Liver (tissue), 9 donors: ENCODE data around the gene ADAMTS7. TPM values are rescaled to one million over a fixed set of nuclear protein-coding genes. Genes with fewer than 3 reads are reported as not detected.

Experiments
- DNase-seq: peaks from one replicate; pipeline ENCODE4 v3.0.0-alpha.2; 2017; ENCODE audit warnings: low spot score
- H3K27ac ChIP-seq, 2 donors: one replicate each; pipeline ENCODE4 v1.7.0; 2013; ENCODE audit warnings: inconsistent platforms in 2 of 2, low read length in 2 of 2, control low read depth in 1 of 2, low read depth in 1 of 2, mild to moderate bottlenecking in 1 of 2
- H3K27me3 ChIP-seq, 4 donors: one replicate each; pipeline versions ENCODE4 v1.6.1 to v1.7.0; 2013; ENCODE audit warnings: low read length in 3 of 4, inconsistent platforms in 1 of 4, mild to moderate bottlenecking in 1 of 4, moderate library complexity in 1 of 4; ENCODE audit not compliant: control insufficient read depth in 4 of 4, insufficient read depth in 4 of 4
- H3K36me3 ChIP-seq, 4 donors: one replicate each; pipeline versions ENCODE4 v1.6.1 to v1.7.0; 2013; ENCODE audit warnings: low read length in 3 of 4, mild to moderate bottlenecking in 3 of 4, low read depth in 1 of 4, moderate library complexity in 1 of 4; ENCODE audit not compliant: control insufficient read depth in 4 of 4, insufficient read depth in 3 of 4
- H3K4me1 ChIP-seq, 4 donors: one replicate each; pipeline versions ENCODE4 v1.6.1 to v1.7.0; 2013; ENCODE audit warnings: low read length in 3 of 4, mild to moderate bottlenecking in 3 of 4, moderate library complexity in 1 of 4; ENCODE audit not compliant: control insufficient read depth in 4 of 4, insufficient read depth in 4 of 4
- H3K4me3 ChIP-seq, 3 donors: one replicate each; pipeline versions ENCODE4 v1.6.1 to v1.7.0; 2013; ENCODE audit warnings: low read length in 3 of 3, control low read depth in 1 of 3, low read depth in 1 of 3, mild to moderate bottlenecking in 1 of 3
- H3K9ac ChIP-seq, 2 donors: one replicate each; pipeline ENCODE4 v1.7.0; 2013; ENCODE audit warnings: low read length in 2 of 2, mild to moderate bottlenecking in 2 of 2, moderate library complexity in 2 of 2, control low read depth in 1 of 2, low read depth in 1 of 2
- H3K9me3 ChIP-seq, 4 donors: one replicate each; pipeline versions ENCODE4 v1.6.1 to v1.7.0; 2013; ENCODE audit warnings: low read length in 3 of 4; ENCODE audit not compliant: control insufficient read depth in 4 of 4
- EGR1 ChIP-seq, 2 donors: IDR thresholded peaks; 2 replicates each; pipeline ENCODE4 v1.6.1; 2016 to 2018; ENCODE audit warnings: antibody characterized with exemption in 2 of 2, low read depth in 2 of 2
- FOXA1 ChIP-seq: IDR thresholded peaks from 2 replicates; pipeline ENCODE4 v1.6.1; 2016; ENCODE audit warnings: antibody characterized with exemption
- FOXA2 ChIP-seq: IDR thresholded peaks from 2 replicates; pipeline ENCODE4 v1.6.1; 2016; ENCODE audit warnings: antibody characterized with exemption
- GABPA ChIP-seq, 2 donors: IDR thresholded peaks in 1 of 2; conservative IDR thresholded peaks in 1 of 2; 2 replicates each; pipeline ENCODE4 v1.6.1; 2016; ENCODE audit warnings: antibody characterized with exemption in 2 of 2, mild to moderate bottlenecking in 1 of 2, moderate library complexity in 1 of 2
- HNF4A ChIP-seq, 2 donors: conservative IDR thresholded peaks; 2 replicates each; pipeline ENCODE4 v1.6.1; 2016; ENCODE audit warnings: antibody characterized with exemption in 2 of 2, mild to moderate bottlenecking in 2 of 2
- HNF4G ChIP-seq: IDR thresholded peaks from 2 replicates; pipeline ENCODE4 v1.6.1; 2016; ENCODE audit warnings: antibody characterized with exemption
- JUND ChIP-seq, 2 donors: IDR thresholded peaks; 2 replicates each; pipeline ENCODE4 v1.6.1; 2016; ENCODE audit warnings: antibody characterized with exemption in 2 of 2
- MAX ChIP-seq: IDR thresholded peaks from 2 replicates; pipeline ENCODE4 v1.6.1; 2016; ENCODE audit warnings: antibody characterized with exemption
- NR2F2 ChIP-seq: IDR thresholded peaks from 2 replicates; pipeline ENCODE4 v1.6.1; 2016; ENCODE audit warnings: antibody characterized with exemption
- RAD21 ChIP-seq, 2 donors: IDR thresholded peaks; 2 replicates each; pipeline ENCODE4 v1.6.1; 2016; ENCODE audit warnings: antibody characterized with exemption in 2 of 2, mild to moderate bottlenecking in 2 of 2
- RXRA ChIP-seq, 2 donors: IDR thresholded peaks; 2 replicates each; pipeline ENCODE4 v1.6.1; 2017 to 2018; ENCODE audit warnings: antibody characterized with exemption in 2 of 2, mild to moderate bottlenecking in 1 of 2
- SP1 ChIP-seq: IDR thresholded peaks from 2 replicates; pipeline ENCODE4 v1.6.1; 2018; ENCODE audit warnings: antibody characterized with exemption, mild to moderate bottlenecking
- TAF1 ChIP-seq: conservative IDR thresholded peaks from 2 replicates; pipeline ENCODE4 v1.6.1; 2016; ENCODE audit warnings: antibody characterized with exemption, mild to moderate bottlenecking
- YY1 ChIP-seq: IDR thresholded peaks from 2 replicates; pipeline ENCODE4 v1.6.1; 2016; ENCODE audit warnings: antibody characterized with exemption, mild to moderate bottlenecking
- ZBTB33 ChIP-seq: IDR thresholded peaks from 2 replicates; pipeline ENCODE4 v1.6.1; 2016; ENCODE audit warnings: antibody characterized with exemption
- WGBS: extraction: QIAGEN DNeasy Blood & Tissue Kit; methylation state at CpG from one replicate; pipeline ENCODE4 v1.1.7; 2013; 5-methylcytosine and 5-hydroxymethylcytosine counted together
- polyA plus RNA-seq, 2 donors: library from polyadenylated mRNA; stranded (reverse) in 1 of 2; unstranded in 1 of 2; fragments of 200-250 nt in 1 of 2; fragments of >200 nt in 1 of 2; fragmentation: Nextera tagmentation in 1 of 2; extraction: Ambion mirVana in 1 of 2; gene quantifications; one replicate each; pipeline versions ENCODE4 v1.2.1 to v1.2.3, GENCODE V29; 2013 to 2015
- total RNA-seq, 2 donors: library from RNA; depleted of rRNA; stranded (reverse); fragments of >200 nt; gene quantifications; one replicate each; pipeline ENCODE4 v1.2.3, GENCODE V29; 2014
- TF ChIP-seq, protein P1 (sequence below): IDR thresholded peaks from 2 replicates; pipeline ENCODE4 v1.6.1; 2016; ENCODE audit warnings: antibody characterized with exemption
- TF ChIP-seq, protein P2 (sequence below): IDR thresholded peaks from 2 replicates; pipeline ENCODE4 v1.6.1; 2016; ENCODE audit warnings: antibody characterized with exemption, mild to moderate bottlenecking
- TF ChIP-seq, protein P3 (sequence below): fragments of 150-350 bp; IDR thresholded peaks from 2 replicates; pipeline ENCODE4 v1.5.1; 2017; ENCODE audit warnings: improper control_type of control experiment, low read depth, low read length; ENCODE audit not compliant: missing input control
- donor health status: healthy.
- donor health status: healthy.
- donor health status: healthy.
- donor health status: healthy.
- donor health status: healthy.

ADAMTS7 gene
- total and polyA plus RNA-seq, 4 donors, result 0.13 to 2.4 (median 1.3) TPM

DNA sequence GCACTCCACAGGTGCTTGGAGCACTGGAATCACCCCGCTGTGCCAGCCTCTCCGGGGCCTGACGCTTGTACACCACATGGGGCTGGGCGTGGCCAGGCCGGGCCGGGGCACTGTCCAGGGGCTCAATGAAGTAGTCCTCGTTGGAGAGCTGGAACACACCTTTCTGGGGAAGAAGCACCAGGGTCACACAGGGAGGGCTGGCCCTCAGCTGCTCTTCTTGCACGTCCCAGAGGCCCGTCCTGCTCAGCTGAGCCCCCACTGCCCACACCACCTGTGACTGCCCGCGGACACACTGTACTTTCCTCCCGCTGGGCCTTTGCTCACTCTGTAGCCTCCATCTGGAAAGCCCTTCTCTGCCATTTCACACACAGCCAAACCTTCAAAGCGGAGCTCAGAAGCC is 13.3 kb downstream of the ADAMTS7 start:
- Histone ChIP-seq H3K36me3 (peaks cover 0 to 1% (median 0%) of the 10 kb centered on the region in 4 donors), H3K4me3 (no peak overlapping the region), H3K9ac (no peak overlapping the region), H3K9me3 (no peaks in the 10 kb centered on the region), H3K4me1 (no peaks in the 10 kb centered on the region), H3K27me3 (no peaks in the 10 kb centered on the region), H3K27ac (no peak overlapping the region)
- no peak for DNase-seq
- 89% methylated on average over 13 of the region's 13 CpGs for WGBS
- no peak for TF ChIP-seq MAX
- TF ChIP-seq JUND (IDR thresholded peaks at IDR 0.05), result no peak
- no peak for TF ChIP-seq HNF4A (conservative IDR thresholded peaks at IDR 0.05)
- TF ChIP-seq, protein P1, sequence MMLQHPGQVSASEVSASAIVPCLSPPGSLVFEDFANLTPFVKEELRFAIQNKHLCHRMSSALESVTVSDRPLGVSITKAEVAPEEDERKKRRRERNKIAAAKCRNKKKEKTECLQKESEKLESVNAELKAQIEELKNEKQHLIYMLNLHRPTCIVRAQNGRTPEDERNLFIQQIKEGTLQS, result no peak
- TF ChIP-seq GABPA (IDR thresholded peaks at IDR 0.05 in 1 of 2, conservative IDR thresholded peaks at IDR 0.05 in 1 of 2), result no peak
- TF ChIP-seq EGR1 (IDR thresholded peaks at IDR 0.05; ENCODE audit: low read depth in 2 of 2), result no peak
- TF ChIP-seq, protein P2, sequence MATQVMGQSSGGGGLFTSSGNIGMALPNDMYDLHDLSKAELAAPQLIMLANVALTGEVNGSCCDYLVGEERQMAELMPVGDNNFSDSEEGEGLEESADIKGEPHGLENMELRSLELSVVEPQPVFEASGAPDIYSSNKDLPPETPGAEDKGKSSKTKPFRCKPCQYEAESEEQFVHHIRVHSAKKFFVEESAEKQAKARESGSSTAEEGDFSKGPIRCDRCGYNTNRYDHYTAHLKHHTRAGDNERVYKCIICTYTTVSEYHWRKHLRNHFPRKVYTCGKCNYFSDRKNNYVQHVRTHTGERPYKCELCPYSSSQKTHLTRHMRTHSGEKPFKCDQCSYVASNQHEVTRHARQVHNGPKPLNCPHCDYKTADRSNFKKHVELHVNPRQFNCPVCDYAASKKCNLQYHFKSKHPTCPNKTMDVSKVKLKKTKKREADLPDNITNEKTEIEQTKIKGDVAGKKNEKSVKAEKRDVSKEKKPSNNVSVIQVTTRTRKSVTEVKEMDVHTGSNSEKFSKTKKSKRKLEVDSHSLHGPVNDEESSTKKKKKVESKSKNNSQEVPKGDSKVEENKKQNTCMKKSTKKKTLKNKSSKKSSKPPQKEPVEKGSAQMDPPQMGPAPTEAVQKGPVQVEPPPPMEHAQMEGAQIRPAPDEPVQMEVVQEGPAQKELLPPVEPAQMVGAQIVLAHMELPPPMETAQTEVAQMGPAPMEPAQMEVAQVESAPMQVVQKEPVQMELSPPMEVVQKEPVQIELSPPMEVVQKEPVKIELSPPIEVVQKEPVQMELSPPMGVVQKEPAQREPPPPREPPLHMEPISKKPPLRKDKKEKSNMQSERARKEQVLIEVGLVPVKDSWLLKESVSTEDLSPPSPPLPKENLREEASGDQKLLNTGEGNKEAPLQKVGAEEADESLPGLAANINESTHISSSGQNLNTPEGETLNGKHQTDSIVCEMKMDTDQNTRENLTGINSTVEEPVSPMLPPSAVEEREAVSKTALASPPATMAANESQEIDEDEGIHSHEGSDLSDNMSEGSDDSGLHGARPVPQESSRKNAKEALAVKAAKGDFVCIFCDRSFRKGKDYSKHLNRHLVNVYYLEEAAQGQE, result no peak
- TF ChIP-seq TAF1, result no peak
- no peak for TF ChIP-seq HNF4G
- TF ChIP-seq NR2F2, result no peak
- TF ChIP-seq RXRA (IDR thresholded peaks at IDR 0.05), result no peak
- no peak for TF ChIP-seq SP1
- TF ChIP-seq FOXA2, result no peak
- no peak for TF ChIP-seq FOXA1
- TF ChIP-seq ZBTB33, result no peak
- no peak for TF ChIP-seq YY1
- TF ChIP-seq, protein P3, sequence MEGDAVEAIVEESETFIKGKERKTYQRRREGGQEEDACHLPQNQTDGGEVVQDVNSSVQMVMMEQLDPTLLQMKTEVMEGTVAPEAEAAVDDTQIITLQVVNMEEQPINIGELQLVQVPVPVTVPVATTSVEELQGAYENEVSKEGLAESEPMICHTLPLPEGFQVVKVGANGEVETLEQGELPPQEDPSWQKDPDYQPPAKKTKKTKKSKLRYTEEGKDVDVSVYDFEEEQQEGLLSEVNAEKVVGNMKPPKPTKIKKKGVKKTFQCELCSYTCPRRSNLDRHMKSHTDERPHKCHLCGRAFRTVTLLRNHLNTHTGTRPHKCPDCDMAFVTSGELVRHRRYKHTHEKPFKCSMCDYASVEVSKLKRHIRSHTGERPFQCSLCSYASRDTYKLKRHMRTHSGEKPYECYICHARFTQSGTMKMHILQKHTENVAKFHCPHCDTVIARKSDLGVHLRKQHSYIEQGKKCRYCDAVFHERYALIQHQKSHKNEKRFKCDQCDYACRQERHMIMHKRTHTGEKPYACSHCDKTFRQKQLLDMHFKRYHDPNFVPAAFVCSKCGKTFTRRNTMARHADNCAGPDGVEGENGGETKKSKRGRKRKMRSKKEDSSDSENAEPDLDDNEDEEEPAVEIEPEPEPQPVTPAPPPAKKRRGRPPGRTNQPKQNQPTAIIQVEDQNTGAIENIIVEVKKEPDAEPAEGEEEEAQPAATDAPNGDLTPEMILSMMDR, result no peak
- no peak for TF ChIP-seq RAD21 (IDR thresholded peaks at IDR 0.05)
